IPS-15b (cell line): ENCODE data around the gene PNPLA2.

ENCODE experiments used
- H3K27me3 ChIP-seq: one replicate; pipeline ENCODE4 v1.6.1; 2013; ENCODE audit warnings: low read length; ENCODE audit not compliant: control insufficient read depth, insufficient read depth
- H3K36me3 ChIP-seq: one replicate; pipeline ENCODE4 v1.6.1; 2013; ENCODE audit warnings: low read length; ENCODE audit not compliant: control insufficient read depth, insufficient read depth
- H3K4me1 ChIP-seq: one replicate; pipeline ENCODE4 v1.6.1; 2013; ENCODE audit warnings: mild to moderate bottlenecking, low read length; ENCODE audit not compliant: control insufficient read depth, insufficient read depth
- H3K4me3 ChIP-seq: one replicate; pipeline ENCODE4 v1.5.1; 2013; ENCODE audit warnings: low read depth, low read length
- H3K9ac ChIP-seq: one replicate; pipeline ENCODE4 v1.6.1; 2013; ENCODE audit warnings: low read depth, mild to moderate bottlenecking, low read length
- H3K9me3 ChIP-seq: one replicate; pipeline ENCODE4 v1.6.1; 2013; ENCODE audit warnings: mild to moderate bottlenecking, low read length; ENCODE audit not compliant: control insufficient read depth, insufficient read depth

PNPLA2 gene

DNA sequence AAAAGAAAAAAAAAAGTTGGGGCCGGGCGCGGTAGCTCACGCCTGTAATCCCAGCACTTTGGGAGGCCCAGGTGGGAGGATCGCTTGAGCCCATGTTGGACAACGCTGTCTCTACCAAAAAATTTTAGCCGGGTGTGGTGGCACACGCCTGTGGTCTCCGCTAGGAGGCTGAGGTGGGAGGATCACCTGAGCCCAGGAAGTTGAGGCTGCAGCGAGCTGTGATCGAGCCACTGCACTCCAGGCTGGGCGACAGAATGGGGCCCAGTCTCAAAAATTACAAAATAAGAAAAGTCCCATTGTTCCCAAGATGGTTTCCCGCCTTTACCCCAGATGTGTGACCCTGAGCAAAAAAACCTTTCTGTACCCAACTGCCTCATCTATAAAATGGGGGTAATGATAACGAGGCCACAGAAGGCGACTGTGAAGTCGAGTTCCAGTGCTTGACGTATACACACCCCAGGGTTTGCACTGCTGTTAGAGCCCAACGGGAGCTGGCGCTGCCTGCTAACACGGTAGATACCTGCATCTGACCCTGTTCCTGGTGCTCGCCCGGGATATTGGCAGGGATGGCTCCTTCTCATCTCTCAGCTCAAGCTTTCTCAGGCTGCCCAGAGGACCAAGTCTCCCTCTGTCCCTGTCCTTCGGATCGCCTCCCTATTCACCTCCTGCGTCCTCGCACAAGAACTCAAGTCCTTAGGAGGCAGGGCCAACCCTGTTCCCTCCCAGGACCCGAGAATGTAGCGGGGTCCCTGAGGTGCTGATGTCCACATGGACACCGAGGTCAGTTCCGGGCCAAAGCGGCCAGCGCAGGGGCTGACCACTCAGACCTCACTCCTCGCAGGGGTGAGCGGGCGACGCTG is 10.1 kb upstream of the PNPLA2 start:
- Histone ChIP-seq H3K4me3 (peak overlapping the region; percentile 97), H3K4me1 (peaks cover 3% of the 10 kb centered on the region), H3K27me3 (no peaks in the 10 kb centered on the region), H3K9ac (peak overlapping the region; percentile 100), H3K9me3 (no peaks in the 10 kb centered on the region), H3K36me3 (peaks cover 26% of the 10 kb centered on the region)

DNA sequence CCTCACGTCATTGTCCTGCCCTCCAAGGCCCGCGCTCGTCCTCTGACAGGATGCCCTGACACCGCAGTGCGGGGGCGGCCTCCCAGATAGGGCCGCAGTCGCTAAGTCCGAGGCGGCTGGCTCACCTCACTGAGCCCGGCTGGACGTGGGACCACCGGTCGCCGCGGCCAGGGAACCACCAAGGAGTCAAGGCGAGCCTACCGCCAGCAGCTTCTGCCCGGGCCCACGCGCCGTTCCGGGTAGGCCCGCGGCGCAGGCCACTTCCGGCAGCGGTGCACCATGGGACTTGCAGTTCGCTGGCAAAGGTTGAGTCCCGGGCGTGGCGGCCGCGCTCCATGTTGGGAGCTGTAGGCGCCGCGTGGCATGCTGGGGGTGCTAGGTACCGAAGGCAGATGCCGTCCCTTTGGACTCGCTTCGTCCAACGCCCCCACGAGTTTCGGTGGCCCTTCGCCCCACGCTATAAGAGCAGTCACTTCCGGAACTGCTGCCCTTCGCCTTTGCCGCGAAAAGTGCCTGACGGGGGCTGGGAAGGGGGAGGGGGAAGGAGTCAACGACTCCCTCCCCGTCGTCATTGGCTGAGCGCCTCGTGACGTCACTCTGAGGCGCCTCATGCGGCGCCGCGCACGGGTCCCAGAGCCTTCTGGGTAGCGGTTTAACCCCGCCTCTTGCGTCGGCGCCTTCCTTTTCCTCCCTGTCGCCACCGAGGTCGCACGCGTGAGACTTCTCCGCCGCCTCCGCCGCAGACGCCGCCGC is 9.3 kb upstream of the PNPLA2 start, which contains the start of gene RPLP2:
TSS of gene RPLP2 (plus strand) at position 681 of the 753 bp plus-strand sequence. CDS start 268 bp downstream, outside the sequence.
- Histone ChIP-seq H3K36me3 (peaks cover 27% of the 10 kb centered on the region), H3K4me1 (peaks cover under 1% of the 10 kb centered on the region), H3K4me3 (peak within 1 kb of the TSS; percentile 97), H3K9me3 (no peaks in the 10 kb centered on the region), H3K9ac (peak within 1 kb of the TSS; percentile 100), H3K27me3 (no peaks in the 10 kb centered on the region)

DNA sequence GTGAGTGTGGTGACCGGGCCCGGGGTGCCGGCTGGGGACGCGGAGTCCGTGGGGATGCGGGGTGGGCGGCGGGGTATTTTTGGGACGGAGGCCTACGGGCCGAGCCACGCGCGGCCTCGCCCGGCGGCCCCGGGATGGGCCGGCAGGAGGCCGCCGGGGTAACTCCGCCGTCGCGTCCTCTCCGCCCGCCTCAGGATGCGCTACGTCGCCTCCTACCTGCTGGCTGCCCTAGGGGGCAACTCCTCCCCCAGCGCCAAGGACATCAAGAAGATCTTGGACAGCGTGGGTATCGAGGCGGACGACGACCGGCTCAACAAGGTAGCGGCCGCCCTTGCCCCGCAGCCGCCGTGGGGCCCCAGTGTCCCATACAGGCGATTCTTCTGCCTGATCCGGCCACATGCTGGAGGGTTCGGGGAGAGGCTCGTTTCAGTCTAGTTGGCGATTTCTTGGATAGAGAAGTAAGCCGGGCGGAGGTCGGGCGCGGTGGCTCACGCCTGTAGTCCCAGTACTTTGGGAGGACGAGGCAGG is 8.6 kb upstream of the PNPLA2 start:
- peaks cover 27% of the 10 kb centered on the region for H3K36me3 ChIP-seq
- no peaks in the 10 kb centered on the region for H3K9me3 ChIP-seq
- no peaks in the 10 kb centered on the region for H3K4me1 ChIP-seq
- peak overlapping the region; percentile 97 for H3K4me3 ChIP-seq
- H3K27me3 ChIP-seq: no peaks in the 10 kb centered on the region
- peak overlapping the region; percentile 90 for H3K9ac ChIP-seq

DNA sequence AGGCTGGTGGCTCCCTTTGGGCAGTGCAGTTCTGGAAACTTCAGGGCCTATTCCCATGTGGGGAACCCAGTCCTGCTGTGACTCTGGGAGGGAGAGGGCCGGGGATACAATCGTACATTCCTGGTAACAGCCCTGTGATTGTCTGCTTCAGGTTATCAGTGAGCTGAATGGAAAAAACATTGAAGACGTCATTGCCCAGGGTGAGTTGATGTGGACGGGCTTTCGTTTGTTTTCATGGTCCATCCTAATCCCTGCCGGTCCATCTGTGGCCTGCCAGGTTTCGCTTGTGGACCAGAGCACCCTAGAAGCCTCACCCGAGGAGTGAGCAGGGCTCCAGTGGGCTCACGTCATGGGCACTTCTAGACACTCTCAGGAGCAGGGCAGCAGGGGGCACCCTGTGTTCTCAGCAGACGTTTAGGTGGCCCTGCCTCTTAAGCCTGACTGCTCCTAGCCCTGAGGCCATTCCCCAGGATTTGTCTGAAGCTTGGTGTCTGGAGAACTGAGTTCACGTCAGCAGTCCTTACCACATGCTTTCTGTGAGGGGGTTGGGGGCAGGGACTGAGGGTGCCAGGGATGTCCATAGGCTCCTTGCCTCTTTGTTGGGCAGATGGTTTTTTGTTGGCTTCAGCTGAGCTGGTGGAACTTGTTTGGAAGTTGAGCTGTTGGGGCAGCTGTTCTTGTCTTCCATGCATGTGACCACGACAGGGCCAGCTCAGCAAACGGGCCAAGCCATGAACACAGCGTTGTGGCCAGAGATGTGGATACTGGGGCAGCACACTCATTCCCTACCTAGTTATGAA is 7.1 kb upstream of the PNPLA2 start:
- H3K9me3 ChIP-seq: no peaks in the 10 kb centered on the region
- peak overlapping the region; percentile 97 for H3K4me3 ChIP-seq
- peak overlapping the region; percentile 90 for H3K9ac ChIP-seq
- H3K36me3 ChIP-seq: peaks cover 27% of the 10 kb centered on the region
- no peaks in the 10 kb centered on the region for H3K27me3 ChIP-seq
- no peaks in the 10 kb centered on the region for H3K4me1 ChIP-seq

DNA sequence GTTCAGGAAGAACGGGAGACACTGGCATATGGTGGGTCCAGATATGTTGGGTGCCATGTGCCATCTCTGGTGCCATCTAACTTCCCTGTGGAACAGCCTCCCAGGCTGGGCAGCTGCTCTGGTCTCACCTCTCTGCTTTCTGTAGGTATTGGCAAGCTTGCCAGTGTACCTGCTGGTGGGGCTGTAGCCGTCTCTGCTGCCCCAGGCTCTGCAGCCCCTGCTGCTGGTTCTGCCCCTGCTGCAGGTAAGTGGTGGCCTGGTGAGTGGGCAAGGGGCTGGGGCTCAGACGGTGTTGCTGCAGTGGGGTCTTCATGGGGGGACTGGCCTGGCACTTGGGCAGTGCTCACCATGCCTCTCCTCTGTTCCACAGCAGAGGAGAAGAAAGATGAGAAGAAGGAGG is 6.3 kb upstream of the PNPLA2 start:
- Histone ChIP-seq H3K4me3 (no peak overlapping the region), H3K9me3 (no peaks in the 10 kb centered on the region), H3K36me3 (peaks cover 27% of the 10 kb centered on the region), H3K4me1 (no peaks in the 10 kb centered on the region), H3K9ac (no peak overlapping the region), H3K27me3 (no peaks in the 10 kb centered on the region)

DNA sequence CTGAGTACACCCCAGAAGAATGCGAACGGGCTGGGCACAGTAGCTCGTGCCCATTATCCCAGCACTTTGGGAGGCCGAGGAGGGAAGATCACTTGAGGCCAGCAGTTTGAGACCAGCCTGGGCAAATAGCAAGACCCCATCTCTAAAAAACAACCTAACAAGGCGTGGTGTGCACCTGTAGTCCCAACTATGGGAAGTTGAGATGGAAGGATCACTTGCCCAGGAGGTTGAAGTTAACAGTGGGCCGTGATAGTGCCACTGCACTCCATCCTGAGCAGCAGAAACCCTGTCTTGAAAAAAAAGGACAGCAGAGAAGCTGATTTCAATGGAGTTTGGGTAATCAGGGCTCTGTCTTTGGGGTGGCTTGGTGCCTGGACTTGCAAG is 5.7 kb upstream of the PNPLA2 start:
- Histone ChIP-seq H3K9me3 (no peaks in the 10 kb centered on the region), H3K9ac (no peak overlapping the region), H3K4me1 (no peaks in the 10 kb centered on the region), H3K4me3 (no peak overlapping the region), H3K36me3 (peaks cover 27% of the 10 kb centered on the region), H3K27me3 (no peaks in the 10 kb centered on the region)

DNA sequence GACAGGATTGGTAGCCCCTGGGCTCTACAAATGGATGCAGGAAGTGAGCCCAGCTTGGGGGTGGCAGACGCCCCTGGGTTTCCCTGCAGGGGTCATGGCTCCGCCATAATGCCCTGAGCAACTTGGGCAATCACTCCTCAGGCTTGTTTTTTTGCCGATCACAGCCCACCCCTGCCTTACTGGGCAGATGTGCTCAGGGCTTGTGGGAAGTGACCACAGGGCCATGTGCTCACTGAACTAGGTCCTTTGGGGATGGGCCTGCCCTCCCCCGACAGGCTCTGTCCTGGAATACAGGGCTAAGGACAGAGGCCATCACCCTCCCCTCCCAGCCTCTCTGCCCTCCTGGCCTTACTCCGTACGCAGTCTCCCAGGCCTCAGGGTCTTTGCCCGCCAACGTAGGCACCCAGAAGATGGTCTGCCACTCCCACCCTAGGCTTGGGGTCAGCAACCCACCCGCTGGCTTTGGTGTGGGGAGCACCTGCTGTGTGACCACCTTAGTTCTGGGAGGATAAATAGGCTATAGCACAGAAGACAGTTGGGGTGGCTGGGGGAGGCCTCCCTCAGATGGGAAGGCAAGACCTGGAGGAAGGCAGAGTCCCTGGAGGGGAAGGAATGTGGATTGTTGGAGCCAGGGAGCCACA is 5.1 kb upstream of the PNPLA2 start:
- Histone ChIP-seq H3K4me1 (no peaks in the 10 kb centered on the region), H3K9me3 (no peaks in the 10 kb centered on the region), H3K9ac (no peak overlapping the region), H3K4me3 (no peak overlapping the region), H3K27me3 (no peaks in the 10 kb centered on the region), H3K36me3 (peaks cover 27% of the 10 kb centered on the region)

DNA sequence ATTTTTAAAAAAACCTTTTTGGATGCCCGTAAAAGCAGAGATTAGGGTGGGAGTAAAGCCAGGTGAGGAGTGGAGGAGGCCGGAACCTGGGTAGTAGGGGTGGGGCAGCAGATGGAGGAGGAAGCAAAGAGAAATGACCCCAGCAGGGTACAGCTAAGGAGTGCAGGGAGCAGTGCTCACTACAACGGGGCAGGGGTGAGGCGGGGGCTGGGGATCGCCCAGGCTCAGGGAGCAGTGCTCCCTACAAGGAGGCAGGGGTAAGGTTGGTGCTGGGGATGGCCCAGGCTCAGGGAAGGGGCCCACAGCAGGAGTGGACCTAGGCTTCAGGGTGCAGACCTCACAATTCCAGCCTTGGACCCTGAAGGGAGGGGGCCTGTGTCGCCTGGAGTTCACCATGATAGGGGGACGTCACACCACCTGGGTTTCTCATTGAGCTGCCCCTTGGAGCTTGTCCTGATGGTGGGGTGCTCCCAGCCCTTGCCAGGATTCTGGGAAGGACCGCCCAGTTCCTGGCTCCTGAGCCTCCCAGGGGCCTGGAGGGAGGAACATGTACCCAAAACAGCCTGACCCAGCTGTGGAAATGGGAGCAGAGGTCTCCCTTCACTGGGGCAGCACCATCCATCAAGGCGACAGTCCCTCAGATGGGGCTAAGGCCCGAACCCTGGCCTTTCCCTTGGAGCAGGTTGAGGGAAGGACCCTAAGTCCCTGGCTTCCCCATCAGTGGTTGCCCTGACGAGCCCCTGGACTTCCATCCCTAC is 2.9 kb upstream of the PNPLA2 start:
- H3K4me3 ChIP-seq: no peak overlapping the region
- H3K4me1 ChIP-seq: peaks cover 2% of the 10 kb centered on the region
- peaks cover 27% of the 10 kb centered on the region for H3K36me3 ChIP-seq
- no peak overlapping the region for H3K9ac ChIP-seq
- H3K9me3 ChIP-seq: no peaks in the 10 kb centered on the region
- H3K27me3 ChIP-seq: no peaks in the 10 kb centered on the region

DNA sequence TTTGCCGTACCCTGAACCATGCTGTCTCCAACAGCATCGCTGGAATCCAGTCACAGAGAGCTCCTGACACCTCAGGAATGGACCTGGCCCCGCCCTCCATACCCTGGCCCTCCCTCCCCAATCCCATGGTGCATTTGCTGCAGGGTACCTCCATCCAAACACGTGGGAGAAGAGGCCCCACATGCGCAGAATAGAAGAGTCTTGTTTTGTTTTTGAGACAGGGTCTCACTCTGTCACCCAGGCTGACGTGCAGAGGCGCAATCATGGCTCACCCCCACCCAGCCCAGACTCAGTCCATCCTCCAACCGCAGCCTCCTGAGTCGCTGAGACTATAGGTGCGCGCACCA is 2.3 kb upstream of the PNPLA2 start:
- Histone ChIP-seq H3K27me3 (no peaks in the 10 kb centered on the region), H3K9me3 (no peaks in the 10 kb centered on the region), H3K4me3 (no peak overlapping the region), H3K9ac (no peak overlapping the region), H3K36me3 (peaks cover 23% of the 10 kb centered on the region), H3K4me1 (peaks cover 2% of the 10 kb centered on the region)

DNA sequence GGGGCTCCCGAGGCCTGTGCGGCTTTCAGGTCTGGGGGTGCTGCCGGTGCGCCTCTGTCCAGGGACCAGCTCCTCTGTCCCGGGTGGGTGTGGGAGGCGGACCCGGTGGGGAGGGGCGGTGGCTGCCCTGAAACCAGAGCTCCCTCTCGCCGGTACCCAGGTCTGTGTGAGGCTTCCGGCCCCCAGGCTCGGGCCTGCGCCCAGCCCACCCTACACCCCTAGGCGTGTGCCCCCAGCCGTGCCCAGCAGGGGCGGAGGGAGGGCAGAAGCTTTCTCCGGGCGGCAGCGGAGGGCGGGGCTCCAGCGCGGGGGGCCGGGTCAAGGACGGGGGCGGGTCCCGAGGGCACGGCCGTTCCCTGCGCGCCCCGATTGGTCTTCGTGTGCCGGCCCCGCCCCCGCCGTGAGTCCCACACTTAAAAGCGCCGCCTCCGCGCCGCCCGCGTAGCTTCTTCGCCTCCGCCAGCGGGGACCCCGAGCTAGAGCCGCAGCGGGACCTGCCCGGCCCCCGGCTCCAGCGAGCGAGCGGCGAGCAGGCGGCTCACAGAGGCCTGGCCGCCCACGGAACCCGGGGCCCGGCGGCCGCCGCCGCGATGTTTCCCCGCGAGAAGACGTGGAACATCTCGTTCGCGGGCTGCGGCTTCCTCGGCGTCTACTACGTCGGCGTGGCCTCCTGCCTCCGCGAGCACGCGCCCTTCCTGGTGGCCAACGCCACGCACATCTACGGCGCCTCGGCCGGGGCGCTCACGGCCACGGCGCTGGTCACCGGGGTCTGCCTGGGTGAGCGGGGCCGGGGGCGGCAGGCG is 616 bp downstream of the PNPLA2 start:
- peaks cover 2% of the 10 kb centered on the region for H3K4me1 ChIP-seq
- H3K4me3 ChIP-seq: peak overlapping the region; percentile 69
- H3K9me3 ChIP-seq: no peaks in the 10 kb centered on the region
- H3K9ac ChIP-seq: peak overlapping the region; percentile 54
- H3K27me3 ChIP-seq: no peaks in the 10 kb centered on the region
- peaks cover 8% of the 10 kb centered on the region for H3K36me3 ChIP-seq
